ENCODE results near the gene SEL1L3.
"Not testable (repeated sequence)": the region's sequence is repeated elsewhere in the genome, so short reads cannot be mapped to it uniquely, and the experiment has no call there.

SEL1L3 gene

GRCh38 chr4:25879587-25879986 lies 16.8 kb upstream of the SEL1L3 start:
- no peak for ATAC-seq

DNA sequence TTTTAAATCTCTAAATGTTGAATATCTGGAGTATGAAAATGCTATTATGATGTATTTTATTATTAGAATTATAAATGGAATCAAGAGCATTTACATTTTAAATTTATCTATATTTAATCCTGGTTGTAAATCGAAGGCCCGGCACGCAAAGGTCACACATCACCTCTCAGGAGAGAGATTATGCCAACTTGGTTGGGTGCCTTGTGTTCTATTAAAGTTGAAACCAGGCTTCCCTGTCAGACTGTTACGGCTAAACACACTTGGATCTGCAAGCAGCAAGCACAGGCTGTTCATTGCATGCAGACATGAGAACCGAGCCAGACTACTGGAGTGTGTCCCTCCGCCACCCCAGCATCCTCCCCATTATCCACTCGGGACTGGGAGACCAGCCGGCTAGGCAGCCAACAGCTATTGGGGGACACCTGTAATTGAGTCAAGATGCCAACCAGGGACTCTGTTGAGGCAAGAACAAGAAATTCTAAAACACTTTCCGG lies 16.4 kb upstream of the SEL1L3 start:
- no peak for ATAC-seq
- no peak for DNase-seq

More at GRCh38 chr4:25879587-25879986, 16.8 kb upstream of the SEL1L3 start:
- no peak for DNase-seq

DNA sequence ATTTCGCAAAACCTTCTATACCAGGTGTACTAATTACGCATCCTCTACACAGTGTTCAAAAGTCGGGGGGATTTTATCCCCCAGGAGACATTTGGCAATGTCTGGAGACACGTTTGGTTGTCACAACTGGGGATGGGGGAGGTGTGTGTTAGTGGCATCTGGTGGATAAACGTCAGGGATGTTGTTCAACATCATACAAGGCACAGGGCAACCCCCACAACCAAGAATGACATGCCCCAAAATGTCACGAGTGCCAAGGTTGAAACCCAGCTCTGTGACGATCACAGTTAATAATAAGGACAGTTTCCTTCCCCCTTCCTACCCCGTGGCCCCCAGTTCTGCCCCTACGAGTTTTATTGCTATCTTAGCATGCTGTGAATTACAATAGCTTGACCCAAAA lies 15.9 kb upstream of the SEL1L3 start:
- DNase-seq (no peak), ATAC-seq (no peak)

GRCh38 chr4:25875281-25875745 lies 12.5 kb upstream of the SEL1L3 start:
- DNase-seq (no peak), ATAC-seq (no peak)

GRCh38 chr4:25874655-25875054 lies 11.9 kb upstream of the SEL1L3 start:
- DNase-seq (no peak), ATAC-seq (no peak)

DNA sequence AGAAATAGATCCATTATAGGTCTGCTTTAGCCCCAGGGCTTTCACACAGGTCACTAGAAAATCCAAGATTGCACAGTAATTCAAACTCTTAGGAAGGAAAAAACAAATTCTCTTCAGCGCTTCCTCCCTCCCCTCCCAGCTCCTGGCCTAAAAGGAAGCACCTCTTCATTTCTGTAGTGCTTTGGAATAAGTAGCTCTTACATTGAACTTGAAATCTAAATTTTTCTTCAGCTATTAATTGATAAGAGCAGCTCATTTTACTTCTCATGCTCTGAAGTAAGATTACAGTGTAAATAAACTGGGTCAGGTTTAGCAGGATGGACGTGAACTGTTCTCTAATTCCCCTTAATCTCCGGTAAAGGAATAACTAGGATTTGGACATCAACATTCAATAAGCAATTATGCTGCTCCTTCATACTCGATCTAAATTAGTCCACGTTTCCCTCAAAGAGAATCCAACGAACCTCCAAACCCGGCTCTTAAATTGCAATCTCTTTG lies 10.9 kb upstream of the SEL1L3 start:
- no peak for DNase-seq

DNA sequence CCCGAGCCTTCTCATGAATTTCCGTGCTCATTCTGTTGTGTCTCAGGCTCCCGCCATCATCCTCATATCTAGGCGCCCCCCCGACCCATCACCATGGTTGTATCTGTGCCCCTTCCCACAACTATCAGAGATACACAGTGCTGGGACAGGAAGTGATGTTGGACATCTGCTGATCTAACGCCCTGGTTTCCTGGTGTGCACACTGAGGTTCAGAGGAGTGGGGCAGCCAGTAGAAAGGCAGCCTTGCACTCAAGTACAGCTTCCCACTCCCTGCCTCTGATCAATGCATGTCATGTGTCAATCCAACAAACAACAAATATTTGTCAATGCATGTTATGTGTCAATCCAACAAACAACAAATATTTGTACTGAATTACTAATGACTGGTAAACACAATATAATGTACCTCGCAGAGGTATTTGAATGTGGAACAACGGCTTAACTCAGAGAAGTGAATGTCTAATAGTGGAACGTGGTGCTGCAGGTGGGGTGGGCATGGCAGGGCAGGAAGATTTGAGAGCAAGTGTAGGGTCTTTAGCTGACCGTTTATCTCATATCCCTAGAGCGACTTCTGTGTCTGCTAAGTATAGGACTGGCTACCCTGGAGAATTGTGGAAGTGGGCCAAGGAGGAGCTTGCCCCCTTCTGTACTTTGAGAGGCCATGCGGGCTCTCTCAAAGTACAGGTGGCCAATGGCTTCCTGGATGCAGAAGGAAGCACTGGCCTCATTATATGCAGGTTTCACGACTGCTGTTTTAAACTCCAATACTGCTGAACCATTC lies 10.3 kb upstream of the SEL1L3 start:
- DNase-seq (no peak), ATAC-seq (no peak)

More for the DNA sequence above, 10.9 kb upstream of the SEL1L3 start:
- ATAC-seq: no peak

GRCh38 chr4:25870081-25870480 lies 7.3 kb upstream of the SEL1L3 start:
- no peak for ATAC-seq
- DNase-seq: no peak

- DNase-seq (no peak), ATAC-seq (no peak)
Observed at GRCh38 chr4:25867781-25868294, 5.0 kb upstream of the SEL1L3 start.

- not testable (repeated sequence) for DNase-seq, ATAC-seq
Observed at GRCh38 chr4:25866401-25866800, 3.6 kb upstream of the SEL1L3 start.

DNA sequence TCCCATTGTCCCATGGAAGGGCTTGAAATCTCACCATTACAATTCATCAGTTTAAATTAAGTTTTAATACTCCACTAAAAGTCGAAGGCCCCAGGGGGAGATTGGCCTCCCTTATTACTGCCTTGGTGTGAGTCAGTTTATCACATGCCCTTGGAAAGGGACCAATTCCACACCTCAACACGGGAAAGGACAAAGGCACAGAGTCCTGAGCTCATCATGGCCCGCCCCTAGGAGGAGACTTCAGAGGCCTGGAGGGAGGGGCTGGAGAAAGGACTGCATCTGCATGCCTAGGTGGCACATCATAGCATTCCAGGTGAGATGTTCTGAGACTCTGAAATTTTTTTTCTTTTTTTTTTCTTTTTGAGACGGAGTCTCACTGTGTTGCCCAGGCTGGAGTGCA lies 2.8 kb upstream of the SEL1L3 start:
- DNase-seq (no peak), ATAC-seq (no peak)

- no peak for ATAC-seq
Observed at GRCh38 chr4:25863831-25864418, 1.1 kb upstream of the SEL1L3 start.

DNA sequence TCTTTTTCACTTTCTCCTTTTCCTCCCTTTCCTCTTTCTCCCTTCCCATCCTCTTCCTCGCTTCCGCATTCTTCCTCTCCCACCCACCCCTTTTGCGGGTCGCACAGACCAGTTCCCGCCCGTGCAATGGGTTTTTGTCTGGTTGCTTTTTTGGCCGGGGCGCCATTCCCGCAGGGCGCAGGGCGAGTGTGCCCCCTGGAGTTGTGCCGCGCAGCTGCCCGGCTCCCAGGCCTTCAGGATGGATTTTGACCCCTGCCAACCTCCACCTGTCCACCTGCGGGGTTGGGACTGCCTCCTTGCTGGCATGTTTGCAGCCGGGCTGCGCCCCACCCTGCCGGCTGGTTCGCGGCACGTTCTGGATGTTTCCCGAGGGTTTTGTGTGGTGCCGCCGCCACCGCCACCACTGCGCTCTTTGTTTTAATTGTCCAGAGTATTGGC lies 578 bp upstream of the SEL1L3 start:
- ATAC-seq (no peak), DNase-seq (no peak)

More at GRCh38 chr4:25863831-25864418, 1.1 kb upstream of the SEL1L3 start:
- DNase-seq: no peak

- DNase-seq (peak; percentile 48), ATAC-seq (peak; percentile 15)
Observed at GRCh38 chr4:25861951-25862410, 807 bp downstream of the SEL1L3 start.

- no peak for DNase-seq
Observed at GRCh38 chr4:25861280-25861950, 1.4 kb downstream of the SEL1L3 start.

DNA sequence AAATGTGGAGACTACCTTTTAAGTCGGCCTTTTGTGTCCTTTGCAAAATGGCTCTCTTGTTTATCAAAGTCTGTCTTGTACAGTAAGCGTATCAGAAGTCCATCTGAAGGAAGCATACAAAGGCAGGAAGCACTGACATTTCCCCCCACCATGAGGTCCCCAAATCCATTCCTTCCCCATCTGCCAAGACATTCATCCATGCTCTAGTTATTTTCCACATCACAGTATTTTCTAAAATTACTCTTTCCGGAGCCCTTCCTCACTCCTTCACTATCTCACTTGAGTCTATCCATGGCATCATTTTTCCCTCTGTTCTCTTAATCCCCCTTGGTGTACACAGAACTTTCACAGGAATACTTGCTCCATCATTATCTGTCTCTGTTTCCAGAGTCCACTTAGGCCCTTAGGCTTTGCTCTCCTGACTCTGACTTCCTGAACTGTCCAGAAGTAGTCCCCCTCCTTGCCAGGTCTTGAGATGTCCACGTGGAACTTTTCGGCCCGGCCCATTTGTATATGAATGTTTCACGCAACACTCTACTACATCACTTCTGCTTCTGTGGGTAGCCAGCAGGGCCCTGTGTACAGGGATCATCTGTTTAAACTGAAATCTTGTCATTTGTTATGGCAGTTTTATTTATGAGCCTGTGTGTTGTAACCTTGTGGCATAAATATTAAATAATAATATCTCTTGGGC lies 2.1 kb downstream of the SEL1L3 start:
- no peak for DNase-seq
- no peak for ATAC-seq

More at GRCh38 chr4:25861280-25861950, 1.4 kb downstream of the SEL1L3 start:
- ATAC-seq: no peak

DNA sequence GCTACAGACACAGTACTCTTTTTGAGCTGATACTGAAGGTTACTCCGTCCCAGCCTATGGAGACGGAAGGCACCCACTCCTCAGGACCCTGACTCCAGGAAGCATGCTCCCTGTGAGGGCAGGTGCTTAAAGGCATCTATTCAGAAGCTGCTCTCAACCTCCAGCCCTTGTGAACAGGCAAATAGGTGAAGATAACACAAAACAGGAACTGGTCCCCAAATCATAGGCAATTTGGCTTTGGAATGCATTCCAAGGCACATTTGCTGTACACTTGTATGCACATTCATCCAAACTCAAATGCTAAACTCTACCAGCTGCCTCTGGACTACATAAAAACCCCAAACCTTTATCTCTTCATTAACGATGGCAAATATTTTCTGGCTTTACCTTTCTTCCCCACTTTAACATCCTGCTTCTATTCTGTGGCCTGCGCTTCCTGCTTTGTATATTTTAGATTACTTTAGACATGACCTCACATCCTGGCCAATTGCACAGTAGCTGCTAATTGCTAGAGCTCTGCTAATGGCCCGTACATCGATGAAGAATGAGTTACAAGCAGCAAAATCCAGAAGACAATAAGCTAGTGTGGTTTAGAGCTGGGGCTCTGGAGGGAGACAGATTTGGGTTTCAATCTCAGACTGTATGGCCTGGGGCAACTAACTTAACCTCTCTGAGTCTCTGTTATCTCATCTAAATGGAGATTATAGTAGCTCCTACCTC lies 3.2 kb downstream of the SEL1L3 start:
- DNase-seq (no peak), ATAC-seq (peak; percentile 17)

DNA sequence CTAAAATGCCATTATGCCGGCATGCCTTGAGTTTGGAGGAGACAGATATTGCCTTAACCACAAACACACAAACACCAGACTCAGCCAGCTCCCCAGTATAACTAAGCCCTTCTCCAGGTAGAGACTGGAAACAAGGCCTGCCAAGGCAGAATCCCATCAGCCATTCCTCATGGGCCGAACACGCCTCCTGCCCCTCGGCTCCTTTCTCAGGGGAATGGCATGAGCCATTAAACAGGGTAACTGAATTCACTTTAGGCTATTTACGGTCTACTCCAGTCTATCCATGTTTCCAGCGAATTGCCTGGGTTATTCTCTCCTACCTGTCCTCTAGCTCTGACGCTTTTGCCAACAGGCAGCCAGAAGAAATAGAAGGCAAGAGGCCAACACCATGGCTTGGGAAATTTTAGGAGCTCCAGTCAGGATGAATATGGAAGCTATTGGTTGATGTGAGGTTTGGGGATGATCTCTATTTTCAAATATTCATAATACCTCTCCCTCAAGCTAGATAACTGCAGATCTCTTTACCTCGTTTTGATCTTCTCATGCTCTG lies 4.9 kb downstream of the SEL1L3 start:
- no peak for ATAC-seq
- no peak for DNase-seq

GRCh38 chr4:25857403-25857802 lies 5.4 kb downstream of the SEL1L3 start:
- no peak for ATAC-seq

DNA sequence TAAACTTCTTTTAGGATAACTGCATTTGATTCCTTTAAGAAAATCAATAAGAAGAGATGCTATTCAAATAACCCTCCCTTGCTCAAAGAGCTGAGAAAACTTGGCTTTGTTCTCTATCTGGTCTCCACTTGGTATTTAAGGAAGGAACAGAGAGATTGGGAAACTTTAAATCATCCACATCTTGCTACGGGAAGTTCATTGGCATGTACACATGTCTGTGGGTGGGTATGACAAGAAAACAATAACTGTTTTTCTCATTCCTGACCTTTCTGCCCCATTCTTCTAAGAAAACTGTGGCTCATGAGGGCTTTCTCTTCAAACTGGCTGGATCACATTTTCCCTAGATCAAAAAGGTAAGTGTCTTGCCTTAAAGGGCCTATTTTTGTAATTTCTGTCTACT lies 6.0 kb downstream of the SEL1L3 start:
- no peak for DNase-seq

More at GRCh38 chr4:25857403-25857802, 5.4 kb downstream of the SEL1L3 start:
- no peak for DNase-seq

DNA sequence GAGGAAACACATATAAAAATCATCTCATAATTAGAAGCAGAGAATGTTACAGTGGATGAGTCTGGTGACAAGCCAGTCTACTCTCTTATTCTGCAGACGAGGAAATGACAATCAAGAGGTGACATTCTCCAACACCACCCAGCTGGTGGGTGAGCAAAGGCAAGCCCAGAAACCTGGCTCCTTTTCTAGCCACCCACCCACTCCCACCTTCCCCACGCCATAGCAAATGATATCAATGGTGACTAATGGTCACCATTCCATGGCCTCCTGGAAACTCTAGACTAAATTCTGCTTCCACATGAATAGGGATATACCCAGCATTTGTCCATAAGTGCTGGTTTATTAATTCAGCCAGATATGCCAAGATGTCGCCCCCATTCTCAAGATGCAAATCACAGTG lies 10.7 kb downstream of the SEL1L3 start:
- DNase-seq (no peak), ATAC-seq (no peak)

More for the DNA sequence above, 6.0 kb downstream of the SEL1L3 start:
- ATAC-seq: no peak

All from stimulated activated naive CD8-positive, alpha-beta T cell treated with anti-CD3 and anti-CD28 coated beads, Interleukin-15, Interleukin-2, amounts not matched to agents 100 U/mL and 50 U/mL, for 24 hours (primary cell).